Spleen (tissue), 7 donors: ENCODE data around the gene MATN1.

Experiments
- POLR2A ChIP-seq, 3 donors: fragments of 450-650 bp; IDR thresholded peaks; one replicate each; pipeline ENCODE4 v1.5.1; 2017; ENCODE audit warnings: antibody characterized with exemption in 3 of 3, mild to moderate bottlenecking in 1 of 3
- POLR2AphosphoS5 ChIP-seq, 3 donors: sonication (generic); formaldehyde crosslinking; IDR thresholded peaks; one replicate each; pipeline ENCODE4 v1.5.1; 2017; ENCODE audit warnings: antibody characterized with exemption in 3 of 3
- TF ChIP-seq, protein P1 (sequence below), 11 experiments: fragments of 200-600 bp in 7 of 11; fragments of 450-650 bp in 4 of 11; sonication (generic) in 4 of 11; IDR thresholded peaks in 8 of 11; conservative IDR thresholded peaks in 3 of 11; 1 replicate in 7 of 11; 2 replicates in 4 of 11; pipeline versions ENCODE4 v1.4.0 to v1.8.0; 2016 to 2021; ENCODE audit warnings: antibody characterized with exemption in 11 of 11, inconsistent platforms in 4 of 11, mild to moderate bottlenecking in 1 of 11
- donor health status: DM: no; HTN: no; CAD: no; lungs with moderate emphysema.
- donor health status: DM: no; HTN: no; CAD: no.
- donor health status: DM: no; HTN: no; CAD: no.

GRCh38 chr1:30661311-30661710 lies 62.1 kb downstream of the MATN1 start:
- TF ChIP-seq, protein P1, sequence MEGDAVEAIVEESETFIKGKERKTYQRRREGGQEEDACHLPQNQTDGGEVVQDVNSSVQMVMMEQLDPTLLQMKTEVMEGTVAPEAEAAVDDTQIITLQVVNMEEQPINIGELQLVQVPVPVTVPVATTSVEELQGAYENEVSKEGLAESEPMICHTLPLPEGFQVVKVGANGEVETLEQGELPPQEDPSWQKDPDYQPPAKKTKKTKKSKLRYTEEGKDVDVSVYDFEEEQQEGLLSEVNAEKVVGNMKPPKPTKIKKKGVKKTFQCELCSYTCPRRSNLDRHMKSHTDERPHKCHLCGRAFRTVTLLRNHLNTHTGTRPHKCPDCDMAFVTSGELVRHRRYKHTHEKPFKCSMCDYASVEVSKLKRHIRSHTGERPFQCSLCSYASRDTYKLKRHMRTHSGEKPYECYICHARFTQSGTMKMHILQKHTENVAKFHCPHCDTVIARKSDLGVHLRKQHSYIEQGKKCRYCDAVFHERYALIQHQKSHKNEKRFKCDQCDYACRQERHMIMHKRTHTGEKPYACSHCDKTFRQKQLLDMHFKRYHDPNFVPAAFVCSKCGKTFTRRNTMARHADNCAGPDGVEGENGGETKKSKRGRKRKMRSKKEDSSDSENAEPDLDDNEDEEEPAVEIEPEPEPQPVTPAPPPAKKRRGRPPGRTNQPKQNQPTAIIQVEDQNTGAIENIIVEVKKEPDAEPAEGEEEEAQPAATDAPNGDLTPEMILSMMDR (IDR thresholded peaks at IDR 0.05 in 8 of 11, conservative IDR thresholded peaks at IDR 0.05 in 3 of 11): no peak
- TF ChIP-seq POLR2AphosphoS5 (IDR thresholded peaks at IDR 0.05) (no peak), POLR2A (IDR thresholded peaks at IDR 0.05) (no peak)
